ENCODE measurements around the gene CREBBP. TPM values are rescaled to one million over a fixed set of nuclear protein-coding genes. Genes with fewer than 3 reads are reported as not detected.
A peak's percentile ranks its signal among the peaks of the same experiment; 100 is the strongest.

The CREBBP gene
- total RNA-seq, 1 donor from 2014 or later, result 109 TPM

DNA sequence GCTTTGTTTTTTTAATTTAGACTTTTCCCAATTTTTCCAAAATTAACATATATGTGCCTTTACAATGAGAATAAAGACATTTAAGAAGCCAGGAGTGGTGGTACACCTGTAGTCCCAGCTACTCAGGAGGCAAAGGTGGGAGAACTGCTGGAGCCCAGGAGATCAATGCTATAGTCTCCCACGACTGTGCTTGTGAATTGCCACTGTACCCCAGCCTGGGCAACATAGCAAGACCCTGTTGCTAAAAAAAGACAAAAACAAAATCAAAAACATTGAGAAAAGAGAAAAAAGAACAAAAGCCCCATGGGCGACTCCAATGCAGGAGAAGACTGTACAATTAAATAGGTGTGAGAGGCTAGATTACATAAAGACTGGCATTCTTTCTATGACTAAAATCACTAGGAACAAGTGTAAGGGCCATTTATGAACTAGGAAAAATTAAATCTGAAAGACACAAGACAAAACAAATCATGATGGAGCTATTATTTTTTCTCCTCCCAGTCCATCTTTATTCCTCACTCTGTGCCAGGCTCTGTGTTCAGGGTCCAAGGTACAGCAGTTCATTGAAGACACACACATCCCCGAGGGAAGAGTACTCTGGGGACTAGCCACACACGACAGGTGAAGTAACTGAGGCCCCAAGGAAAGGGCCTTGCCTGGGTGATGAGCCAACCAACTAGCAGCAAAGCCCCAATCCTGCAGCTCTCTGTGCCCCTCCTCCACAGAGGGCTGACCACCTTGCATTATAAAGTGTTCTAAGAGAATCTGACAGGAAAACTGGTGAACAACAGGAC lies 79.8 kb downstream of the CREBBP start:
- no peak for DNase-seq (ENCODE audit: extremely low spot score, unreplicated experiment)
- Mint-ChIP-seq H3K27me3 (ENCODE audit: unreplicated experiment) (no peaks in the 10 kb centered on the region), H3K4me1 (ENCODE audit: unreplicated experiment) (peaks cover 27% of the 10 kb centered on the region), H3K4me3 (ENCODE audit: unreplicated experiment) (no peak overlapping the region), H3K9me3 (ENCODE audit: unreplicated experiment) (no peaks in the 10 kb centered on the region), H3K27ac (ENCODE audit: unreplicated experiment) (no peak overlapping the region), H3K36me3 (ENCODE audit: unreplicated experiment) (peaks cover 4% of the 10 kb centered on the region)
- TF ChIP-seq, protein P1, sequence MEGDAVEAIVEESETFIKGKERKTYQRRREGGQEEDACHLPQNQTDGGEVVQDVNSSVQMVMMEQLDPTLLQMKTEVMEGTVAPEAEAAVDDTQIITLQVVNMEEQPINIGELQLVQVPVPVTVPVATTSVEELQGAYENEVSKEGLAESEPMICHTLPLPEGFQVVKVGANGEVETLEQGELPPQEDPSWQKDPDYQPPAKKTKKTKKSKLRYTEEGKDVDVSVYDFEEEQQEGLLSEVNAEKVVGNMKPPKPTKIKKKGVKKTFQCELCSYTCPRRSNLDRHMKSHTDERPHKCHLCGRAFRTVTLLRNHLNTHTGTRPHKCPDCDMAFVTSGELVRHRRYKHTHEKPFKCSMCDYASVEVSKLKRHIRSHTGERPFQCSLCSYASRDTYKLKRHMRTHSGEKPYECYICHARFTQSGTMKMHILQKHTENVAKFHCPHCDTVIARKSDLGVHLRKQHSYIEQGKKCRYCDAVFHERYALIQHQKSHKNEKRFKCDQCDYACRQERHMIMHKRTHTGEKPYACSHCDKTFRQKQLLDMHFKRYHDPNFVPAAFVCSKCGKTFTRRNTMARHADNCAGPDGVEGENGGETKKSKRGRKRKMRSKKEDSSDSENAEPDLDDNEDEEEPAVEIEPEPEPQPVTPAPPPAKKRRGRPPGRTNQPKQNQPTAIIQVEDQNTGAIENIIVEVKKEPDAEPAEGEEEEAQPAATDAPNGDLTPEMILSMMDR (IDR thresholded peaks at IDR 0.05), result no peak

DNA sequence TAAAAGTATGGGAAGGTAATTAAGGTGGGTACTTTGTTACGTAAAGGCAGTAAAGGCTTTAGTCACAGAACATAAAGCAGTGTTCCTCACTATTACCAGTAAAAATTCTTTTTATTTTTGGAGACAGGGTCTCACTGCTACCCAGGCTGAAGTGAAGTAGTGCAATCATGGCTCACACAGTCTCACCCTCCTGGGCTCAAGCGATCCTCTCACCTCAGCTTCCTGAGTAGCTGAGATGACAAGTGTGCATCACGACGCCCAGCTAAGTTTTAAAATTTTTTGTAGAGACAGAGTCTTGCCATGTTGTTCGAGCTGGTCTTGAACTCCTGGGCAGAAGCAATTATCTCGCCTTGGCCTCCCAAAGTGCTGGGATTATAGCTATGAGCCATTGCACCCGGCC lies 80.5 kb downstream of the CREBBP start:
- no peaks in the 10 kb centered on the region for H3K9me3 Mint-ChIP-seq (ENCODE audit: unreplicated experiment)
- no peak overlapping the region for H3K27ac Mint-ChIP-seq (ENCODE audit: unreplicated experiment)
- H3K27me3 Mint-ChIP-seq (ENCODE audit: unreplicated experiment), result no peaks in the 10 kb centered on the region
- peaks cover 27% of the 10 kb centered on the region for H3K4me1 Mint-ChIP-seq (ENCODE audit: unreplicated experiment)
- DNase-seq (ENCODE audit: extremely low spot score, unreplicated experiment), result no peak
- H3K36me3 Mint-ChIP-seq (ENCODE audit: unreplicated experiment), result peaks cover 4% of the 10 kb centered on the region
- no peak overlapping the region for H3K4me3 Mint-ChIP-seq (ENCODE audit: unreplicated experiment)
- TF ChIP-seq, protein P1 (IDR thresholded peaks at IDR 0.05), result no peak

- H3K27ac Mint-ChIP-seq (ENCODE audit: unreplicated experiment), result peak overlapping the region; percentile 12
- no peaks in the 10 kb centered on the region for H3K9me3 Mint-ChIP-seq (ENCODE audit: unreplicated experiment)
- no peak overlapping the region for H3K4me3 Mint-ChIP-seq (ENCODE audit: unreplicated experiment)
- H3K27me3 Mint-ChIP-seq (ENCODE audit: unreplicated experiment), result no peaks in the 10 kb centered on the region
- H3K4me1 Mint-ChIP-seq (ENCODE audit: unreplicated experiment), result peaks cover 32% of the 10 kb centered on the region
- TF ChIP-seq, protein P1 (IDR thresholded peaks at IDR 0.05), result no peak
- DNase-seq (ENCODE audit: extremely low spot score, unreplicated experiment), result no peak
- H3K36me3 Mint-ChIP-seq (ENCODE audit: unreplicated experiment), result peaks cover 4% of the 10 kb centered on the region
Measured at GRCh38 chr16:3799354-3799753, 81.2 kb downstream of the CREBBP start.

DNA sequence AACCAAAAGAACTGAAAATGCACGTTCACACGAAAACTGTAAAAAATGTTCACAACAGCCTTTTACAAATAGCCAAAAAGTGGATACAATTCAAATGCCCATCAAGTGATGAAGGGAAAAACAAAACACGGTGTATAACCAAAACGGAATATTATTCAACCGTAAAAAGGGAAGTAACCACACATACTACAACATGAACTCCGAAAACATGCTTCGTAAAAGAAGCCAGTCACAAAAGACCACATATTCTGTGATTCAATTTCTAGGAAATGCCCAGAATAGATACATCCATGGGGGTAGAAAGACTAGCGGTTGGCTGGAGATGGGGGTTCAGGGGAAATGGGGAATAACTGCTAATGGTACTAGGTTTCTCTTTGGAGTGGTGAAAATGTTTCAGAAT lies 81.7 kb downstream of the CREBBP start:
- H3K27ac Mint-ChIP-seq (ENCODE audit: unreplicated experiment), result peak overlapping the region; percentile 12
- TF ChIP-seq, protein P1 (IDR thresholded peaks at IDR 0.05), result no peak
- no peak overlapping the region for H3K4me3 Mint-ChIP-seq (ENCODE audit: unreplicated experiment)
- no peak for DNase-seq (ENCODE audit: extremely low spot score, unreplicated experiment)
- peaks cover 4% of the 10 kb centered on the region for H3K36me3 Mint-ChIP-seq (ENCODE audit: unreplicated experiment)
- no peaks in the 10 kb centered on the region for H3K27me3 Mint-ChIP-seq (ENCODE audit: unreplicated experiment)
- no peaks in the 10 kb centered on the region for H3K9me3 Mint-ChIP-seq (ENCODE audit: unreplicated experiment)
- peaks cover 29% of the 10 kb centered on the region for H3K4me1 Mint-ChIP-seq (ENCODE audit: unreplicated experiment)

DNA sequence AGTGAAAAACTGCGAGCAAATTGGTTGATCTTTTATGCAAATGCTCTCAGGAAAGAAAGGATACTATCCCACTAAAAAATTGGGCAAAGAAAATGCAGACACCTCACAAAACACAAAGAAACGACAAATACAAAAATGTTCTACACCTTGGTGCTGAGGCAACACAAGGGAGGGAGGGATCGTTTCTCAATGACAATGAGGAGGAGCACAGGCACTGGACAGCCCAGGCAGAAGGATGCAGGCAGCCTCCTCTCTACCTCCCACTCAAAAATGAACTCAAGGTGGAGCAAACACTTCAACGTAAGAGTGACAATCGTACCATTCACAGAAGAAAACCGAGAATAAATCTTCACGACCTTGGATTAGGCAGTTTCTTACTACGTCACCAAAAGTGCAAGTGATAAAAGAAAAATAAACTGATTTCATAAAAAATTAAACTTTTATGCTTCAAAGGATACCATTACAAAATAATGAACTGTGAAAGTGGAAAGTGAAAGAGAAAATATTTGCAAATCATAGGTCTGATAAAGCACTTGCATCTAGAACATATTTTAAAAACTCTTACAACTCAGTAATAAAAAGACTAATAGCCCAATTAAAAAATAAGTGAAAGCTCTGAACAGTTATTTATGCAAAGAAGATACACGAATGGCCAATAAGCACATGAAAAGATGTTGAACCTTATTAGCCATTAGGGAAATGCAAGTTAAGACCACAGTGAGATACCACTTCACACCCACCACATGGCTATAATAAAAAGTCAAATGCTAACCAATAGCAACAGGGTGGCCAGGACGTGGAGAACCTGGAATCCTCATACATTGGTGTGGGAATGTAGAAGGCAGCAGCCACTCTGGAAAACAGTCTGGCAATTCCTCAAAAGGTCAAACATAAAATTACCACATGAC lies 82.4 kb downstream of the CREBBP start:
- Mint-ChIP-seq H3K36me3 (ENCODE audit: unreplicated experiment) (peaks cover 6% of the 10 kb centered on the region), H3K4me1 (ENCODE audit: unreplicated experiment) (peaks cover 31% of the 10 kb centered on the region), H3K27ac (ENCODE audit: unreplicated experiment) (no peak overlapping the region), H3K4me3 (ENCODE audit: unreplicated experiment) (no peak overlapping the region), H3K9me3 (ENCODE audit: unreplicated experiment) (no peaks in the 10 kb centered on the region), H3K27me3 (ENCODE audit: unreplicated experiment) (no peaks in the 10 kb centered on the region)
- TF ChIP-seq, protein P1 (IDR thresholded peaks at IDR 0.05), result no peak
- peak; percentile 27 for DNase-seq (ENCODE audit: extremely low spot score, unreplicated experiment)

Measured in osteocyte (in vitro differentiated cells).